Measurements from ENCODE around the gene KDM5A.
"Not testable (repeated sequence)": the region's sequence is repeated elsewhere in the genome, so short reads cannot be mapped to it uniquely, and the experiment has no call there.

GRCh38 chr12:351197-351596, 37.9 kb downstream of the KDM5A start:
- not testable (repeated sequence) for TF ChIP-seq CTCF (IDR thresholded peaks at IDR 0.05 in 4 of 5, conservative IDR thresholded peaks at IDR 0.05 in 1 of 5); POLR2A (IDR thresholded peaks at IDR 0.05)
